Eye (tissue), 1 donor: Measurements from ENCODE around the gene SLC2A4.
A peak's percentile ranks its signal among the peaks of the same experiment; 100 is the strongest.
"Not testable (repeated sequence)": the region's sequence is repeated elsewhere in the genome, so short reads cannot be mapped to it uniquely, and the experiment has no call there.

Experiments
- DNase-seq: peaks from one replicate; pipeline ENCODE4 v3.0.0-alpha.2; 2015

The SLC2A4 gene

GRCh38 chr17:7281074-7281952 is at the start of gene SLC2A4:
TSS of gene SLC2A4 (plus strand) at chr17:7281718. CDS start at chr17:7281935, 217 bp downstream.
- DNase-seq = peak; percentile 97

DNA sequence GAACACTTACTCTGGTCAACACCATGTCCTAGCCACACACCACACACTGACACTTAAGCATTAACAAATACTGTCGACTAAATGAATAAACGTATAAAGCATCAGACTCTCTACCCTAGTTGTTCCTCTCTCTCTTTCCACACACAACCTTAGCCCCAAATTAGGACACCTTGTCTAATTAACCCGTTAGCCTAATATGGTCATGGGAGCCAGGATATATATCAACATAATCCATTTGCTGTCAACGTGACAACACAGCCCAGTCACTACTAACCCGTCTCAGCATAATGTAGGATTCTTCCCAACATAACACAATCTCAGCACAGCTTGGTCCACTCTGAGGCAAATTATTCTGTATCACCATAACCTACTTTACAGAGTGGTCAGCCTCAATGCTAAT is 49.4 kb upstream of the SLC2A4 start:
- no peak for DNase-seq

DNA sequence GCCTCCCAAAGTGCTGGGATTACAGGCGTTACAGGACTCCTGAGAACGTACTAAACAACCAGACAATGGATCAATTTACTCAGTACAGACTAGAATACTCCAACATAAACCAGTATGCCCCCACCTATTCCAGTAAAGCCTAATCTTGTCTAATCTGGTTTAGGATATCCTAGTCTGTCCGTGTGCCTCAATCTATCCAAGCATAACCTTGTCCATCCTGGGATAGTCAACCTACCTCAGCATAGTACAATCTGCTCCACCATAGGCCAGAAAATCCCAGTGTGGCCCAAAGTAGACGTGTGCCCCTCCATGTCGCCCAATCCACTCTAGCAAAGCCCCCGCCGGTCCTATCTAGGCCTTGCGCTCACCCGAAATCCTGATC is 47.8 kb upstream of the SLC2A4 start:
- DNase-seq = no peak

DNA sequence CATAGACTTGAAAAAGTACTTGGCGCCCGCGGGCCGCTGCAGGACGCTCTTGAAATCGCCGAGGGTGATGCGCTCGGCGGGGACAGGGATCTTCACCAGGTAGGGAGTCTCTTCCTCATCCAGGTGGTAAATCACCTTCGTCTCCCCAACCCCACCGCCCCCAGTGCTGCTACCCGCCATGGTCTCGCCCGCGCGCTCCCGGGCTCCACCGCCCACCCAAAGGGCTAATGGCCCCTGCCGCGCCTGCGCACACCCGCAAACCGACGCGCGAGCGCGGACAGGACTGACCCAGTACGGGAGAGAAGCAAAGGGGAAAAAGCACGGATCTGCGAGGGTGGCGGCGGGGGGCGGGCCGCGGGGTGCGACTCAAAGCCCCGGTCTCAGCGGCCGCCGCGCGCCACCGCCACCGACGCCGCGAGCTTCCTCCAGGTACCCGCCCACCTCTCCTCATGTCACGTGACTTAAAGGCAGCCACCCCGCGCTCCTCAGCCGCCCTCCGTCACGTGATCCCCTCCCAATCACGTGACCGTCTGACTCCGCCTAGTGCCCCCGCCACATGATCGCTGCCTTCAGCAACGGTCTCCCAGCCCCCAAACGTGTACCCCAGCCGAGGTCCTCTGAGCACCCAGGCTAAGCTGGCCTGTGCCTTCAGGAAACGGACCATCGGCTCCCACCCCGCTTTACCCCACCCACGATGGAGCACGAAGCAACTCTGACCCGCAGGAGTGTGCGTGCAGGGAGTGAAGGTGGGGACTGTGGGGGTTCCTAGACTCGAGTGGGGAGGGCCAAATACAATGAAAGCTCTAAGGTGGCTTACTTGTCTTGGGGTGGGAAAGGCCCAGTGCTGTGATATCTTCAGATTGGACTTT is 47.2 kb upstream of the SLC2A4 start, which contains the start of gene DVL2:
TSS of gene DVL2 (minus strand) at position 435 of the 869 bp plus-strand sequence. CDS start at position 180, 255 bp downstream.
- peak; percentile 97 for DNase-seq

DNA sequence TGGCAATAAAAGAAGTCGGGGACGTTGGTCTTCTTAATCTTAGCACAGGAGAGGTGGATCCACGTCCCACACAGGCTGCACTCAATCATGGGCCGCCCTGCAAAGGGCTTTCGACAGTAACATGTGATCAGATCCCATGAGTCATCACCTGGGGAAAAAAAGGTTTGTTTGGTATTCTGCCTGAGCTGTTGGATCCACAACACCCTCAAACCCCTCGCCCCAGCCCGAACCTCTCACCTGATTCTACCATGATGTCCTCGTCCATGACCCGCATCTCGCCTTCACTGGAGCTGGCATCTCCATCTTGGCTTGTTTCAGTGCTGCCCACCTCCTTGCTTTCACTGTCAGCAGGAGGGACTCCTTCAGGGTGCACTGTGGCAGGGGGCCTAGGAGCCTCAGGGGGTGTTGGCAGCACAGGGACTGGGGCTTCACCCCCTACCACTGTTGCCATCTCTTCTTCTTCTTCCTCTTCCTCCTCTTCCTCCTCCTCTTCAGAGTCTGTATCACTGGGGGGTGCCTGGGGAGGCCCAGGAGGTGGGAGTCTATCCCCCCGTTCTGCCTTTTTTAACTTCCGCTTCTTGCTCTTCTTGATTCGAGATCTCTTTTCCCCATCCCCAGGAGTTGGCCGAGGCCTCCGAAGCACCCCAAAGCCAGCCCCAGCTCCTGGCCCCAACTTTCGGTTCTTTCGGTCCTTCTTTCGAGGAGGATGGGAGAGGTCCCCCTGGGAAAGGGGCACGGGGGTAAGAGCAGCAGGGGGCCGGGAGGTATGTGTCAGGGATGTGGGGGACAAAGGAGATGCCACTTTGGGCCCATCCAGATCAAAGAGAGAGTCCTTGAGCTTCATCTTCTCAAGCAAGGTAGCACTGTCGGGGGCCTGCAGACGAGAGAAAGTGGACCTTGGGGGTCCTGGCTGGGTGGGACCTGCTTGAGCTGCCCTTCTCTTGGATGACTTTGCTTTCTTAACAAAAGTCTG is 45.5 kb upstream of the SLC2A4 start:
- DNase-seq = no peak

DNA sequence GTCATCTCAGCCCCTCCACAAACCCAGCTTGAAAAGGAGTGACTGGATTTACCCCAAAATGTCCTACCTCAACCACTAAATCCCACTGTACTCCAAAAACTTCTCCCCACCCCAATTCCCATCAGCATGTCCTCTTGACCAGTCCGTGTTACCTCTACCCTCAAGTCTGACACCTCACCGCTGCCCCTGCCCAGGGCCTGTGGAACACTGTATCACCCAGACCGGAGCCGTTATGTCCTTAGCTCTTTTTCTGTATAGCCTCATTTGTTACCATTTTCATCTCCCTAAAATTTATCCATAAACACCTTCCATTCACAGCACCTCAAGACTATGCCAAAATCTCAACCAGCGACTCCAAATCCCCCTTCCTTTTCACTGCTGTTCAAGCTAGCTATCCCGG is 44.7 kb upstream of the SLC2A4 start:
- no peak for DNase-seq

GRCh38 chr17:7237266-7237760 is 44.2 kb upstream of the SLC2A4 start:
- no peak for DNase-seq

- DNase-seq = peak; percentile 84
Measured at GRCh38 chr17:7237761-7238419, 43.6 kb upstream of the SLC2A4 start.

DNA sequence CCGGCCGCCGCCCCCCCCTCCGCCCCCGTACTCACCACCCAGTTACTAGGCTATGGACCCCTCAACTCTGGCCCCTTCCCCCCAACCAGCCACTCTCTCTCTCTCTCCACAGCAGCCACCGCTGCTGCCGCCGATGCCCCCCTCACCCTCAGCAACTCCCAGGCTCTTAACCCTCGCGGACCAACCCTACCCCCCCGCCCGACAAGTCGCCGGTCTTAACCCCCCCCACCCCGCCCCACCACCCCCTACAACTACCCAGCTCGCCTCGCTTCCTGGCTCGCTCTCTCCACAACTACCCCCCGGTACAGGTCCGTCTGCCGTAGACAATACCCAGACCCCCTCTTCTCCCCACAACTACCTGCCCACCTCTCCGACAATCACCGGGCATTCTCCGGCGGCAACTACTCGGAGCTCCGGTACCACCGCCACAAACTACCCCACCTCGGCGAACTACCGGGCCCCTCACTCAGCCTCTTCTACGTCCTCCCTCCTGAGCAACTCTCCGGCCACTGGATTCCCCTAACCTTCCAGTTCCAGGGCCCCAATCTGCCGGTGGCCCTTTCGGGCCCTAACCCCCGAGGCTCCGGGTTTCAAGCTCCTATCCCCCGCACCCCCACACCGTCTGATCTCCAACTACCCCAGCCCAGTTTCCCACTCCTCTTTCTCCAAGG is 43.0 kb upstream of the SLC2A4 start:
- peak; percentile 35 for DNase-seq

DNA sequence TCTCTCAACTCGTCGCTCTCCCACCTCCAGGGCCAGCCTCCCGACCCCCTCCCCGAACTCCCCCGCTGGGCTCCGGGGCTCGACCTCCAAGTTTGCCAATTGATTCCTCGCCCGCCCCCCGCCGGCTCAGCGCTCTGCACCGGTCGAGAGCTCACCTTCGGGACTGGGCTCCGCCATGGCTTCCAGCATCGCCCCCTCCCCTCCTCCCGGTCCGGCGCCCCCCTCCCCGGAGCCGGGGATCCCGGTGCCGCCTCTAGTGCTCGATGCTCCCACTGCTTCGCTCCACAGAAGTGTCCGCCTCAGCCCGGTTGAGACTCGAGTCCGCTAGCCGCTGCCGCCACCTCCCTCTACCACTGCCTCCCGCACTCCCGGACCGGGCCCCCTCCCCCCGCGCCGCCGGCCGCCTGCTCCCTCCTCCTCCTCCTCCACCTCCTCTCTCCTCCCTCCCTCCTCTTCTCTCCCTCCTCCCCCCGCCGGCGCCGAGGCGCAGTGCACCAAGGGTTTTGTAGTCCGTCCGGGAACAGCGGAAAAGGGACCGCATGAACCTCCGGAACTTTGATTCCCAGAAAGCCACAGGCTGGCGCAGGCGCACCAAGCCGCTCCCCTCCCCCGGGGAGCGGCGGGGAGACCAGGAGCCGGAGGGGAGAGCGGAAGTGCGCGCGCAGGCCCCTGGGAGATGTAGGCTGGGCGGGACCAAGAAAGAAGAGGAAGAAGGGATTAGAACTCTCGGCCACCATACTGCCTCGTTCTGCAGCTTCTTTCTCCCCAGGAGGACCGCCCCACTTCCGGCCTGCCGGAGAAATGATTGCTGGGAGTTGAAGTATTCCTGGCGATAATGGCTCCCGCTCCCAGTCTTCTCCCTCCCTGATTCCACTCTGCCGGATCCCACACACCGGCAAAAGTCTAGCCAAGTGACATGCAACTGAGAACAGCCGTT is 42.2 kb upstream of the SLC2A4 start, which contains the start of gene PHF23:
TSS of gene PHF23 (minus strand) at position 367 of the 937 bp plus-strand sequence. CDS start at position 189, 178 bp downstream.
- peak; percentile 100 for DNase-seq

GRCh38 chr17:7240375-7240774 is 41.1 kb upstream of the SLC2A4 start:
- DNase-seq = no peak

DNA sequence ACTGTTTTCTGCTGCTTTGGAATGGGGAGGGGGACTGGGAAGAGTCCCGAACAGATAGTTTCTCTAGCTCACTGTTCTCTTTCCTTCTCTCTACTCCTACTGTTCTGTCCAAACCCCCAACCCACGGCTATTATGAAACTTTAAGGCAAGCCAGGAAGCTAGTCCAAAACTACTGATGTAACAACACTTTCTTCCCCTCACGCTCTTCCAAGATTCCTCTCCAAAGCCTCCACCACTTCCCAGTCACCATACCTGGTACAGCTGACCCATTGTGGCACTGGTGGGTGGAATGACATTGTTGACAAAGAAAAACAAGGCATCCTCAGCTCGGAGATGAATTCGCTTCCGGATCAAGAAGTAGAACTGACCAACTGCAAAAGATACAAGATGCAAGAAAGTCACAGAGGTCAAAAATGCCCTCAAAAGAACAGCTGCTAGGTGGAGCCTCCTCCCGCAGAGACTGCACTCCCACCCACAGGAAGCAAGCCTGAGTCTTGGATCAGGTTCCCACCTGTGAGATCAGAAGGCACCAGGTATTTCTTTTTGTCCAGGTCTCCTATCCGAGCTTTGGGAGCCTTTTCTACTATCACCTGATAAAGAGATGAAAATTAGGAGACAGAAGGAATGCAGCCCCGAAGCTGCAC is 40.3 kb upstream of the SLC2A4 start:
- DNase-seq = no peak

- peak; percentile 99 for DNase-seq
Measured at GRCh38 chr17:7241783-7242716, 39.5 kb upstream of the SLC2A4 start, which contains the start of gene GABARAP. TSS of gene GABARAP (minus strand) at chr17:7242449. CDS start at chr17:7242330, 119 bp downstream.

GRCh38 chr17:7242717-7243452 is 38.6 kb upstream of the SLC2A4 start:
- DNase-seq = peak; percentile 99

- no peak for DNase-seq
Measured at GRCh38 chr17:7243453-7243729, 38.1 kb upstream of the SLC2A4 start.

DNA sequence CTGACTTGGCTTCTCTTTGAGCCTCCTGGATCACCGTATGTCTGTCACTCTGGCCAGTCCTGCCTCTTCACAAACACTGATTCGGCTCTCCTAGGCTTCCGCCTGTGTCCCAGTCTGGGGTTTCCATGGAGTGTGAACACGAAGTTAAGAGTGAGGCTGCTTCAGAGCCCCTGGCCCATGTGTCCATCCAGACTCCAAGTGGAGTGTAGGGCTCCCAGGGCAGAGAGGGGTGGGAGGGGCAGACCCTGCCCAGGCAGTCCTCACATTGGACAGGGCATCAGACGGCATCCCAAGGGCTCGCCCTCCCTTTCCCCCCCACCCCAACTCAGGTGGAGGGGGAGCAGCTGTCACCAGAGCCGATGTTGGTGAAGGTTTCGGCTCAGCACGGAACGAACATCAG is 37.7 kb upstream of the SLC2A4 start:
- DNase-seq = not testable (repeated sequence)

GRCh38 chr17:7246779-7247178 is 34.7 kb upstream of the SLC2A4 start:
- DNase-seq = no peak
